MCF 10A (cell line): ENCODE measurements around the gene DNMT1. TPM values are rescaled to one million over a fixed set of nuclear protein-coding genes. Genes with fewer than 3 reads are reported as not detected.
A peak's percentile ranks its signal among the peaks of the same experiment; 100 is the strongest.

Source experiments
- BruUV-seq: library from RNA; stranded (reverse); fragments of 400-500 nt; replicated peaks from 2 replicates; lab custom pipeline; 2021; lab: Mats Ljungman, UMichigan
- CTCF ChIA-PET: fragments of 300-600 bp; sonication (Branson Sonifier 250); formaldehyde crosslinking; extraction: SDS; loops from one replicate; lab custom pipeline; 2021; ENCODE audit warnings: antibody characterized with exemption, inconsistent platforms; lab: Yijun Ruan, JAX
- POLR2A ChIA-PET: fragments of 300-600, 350-650 bp; sonication (Branson Sonifier 250); formaldehyde crosslinking; extraction: SDS; loops from one replicate; lab custom pipeline; 2020; ENCODE audit warnings: antibody characterized with exemption, inconsistent platforms; lab: Yijun Ruan, JAX
- DNase-seq: peaks from one replicate; pipeline ENCODE4 v3.0.0-alpha.2; 2018; ENCODE audit not compliant: unreplicated experiment
- H3K27ac Mint-ChIP-seq: one replicate; pipeline ENCODE4 v1.8.0; 2022; ENCODE audit warnings: mild to moderate bottlenecking, low read depth, mixed read lengths; ENCODE audit not compliant: unreplicated experiment
- H3K27me3 Mint-ChIP-seq: one replicate; pipeline ENCODE4 v1.8.0; 2022; ENCODE audit warnings: mixed read lengths; ENCODE audit not compliant: insufficient read depth, unreplicated experiment
- H3K36me3 Mint-ChIP-seq: one replicate; pipeline ENCODE4 v1.8.0; 2022; ENCODE audit warnings: mild to moderate bottlenecking, moderate library complexity, mixed read lengths; ENCODE audit not compliant: insufficient read depth, unreplicated experiment
- H3K4me1 Mint-ChIP-seq: one replicate; pipeline ENCODE4 v1.8.0; 2022; ENCODE audit warnings: mixed read lengths; ENCODE audit not compliant: insufficient read depth, unreplicated experiment
- H3K4me3 Mint-ChIP-seq: one replicate; pipeline ENCODE4 v1.8.0; 2022; ENCODE audit warnings: mild to moderate bottlenecking, moderate library complexity, mixed read lengths; ENCODE audit not compliant: unreplicated experiment
- H3K9me3 Mint-ChIP-seq: one replicate; pipeline ENCODE4 v1.8.0; 2022; ENCODE audit warnings: mixed read lengths; ENCODE audit not compliant: unreplicated experiment
- CTCF ChIP-seq: fragments of 200-600 bp; IDR thresholded peaks from one replicate; pipeline ENCODE4 v1.8.0; 2022; ENCODE audit warnings: antibody characterized with exemption, mild to moderate bottlenecking; ENCODE audit not compliant: unreplicated experiment
- intact Hi-C: fragments of 100-400 bp; cut with micrococcal nuclease; formaldehyde crosslinking; loops from 2 replicates; pipeline ENCODE4 v1.14.1; 2022
- total RNA-seq: library from RNA; stranded (reverse); gene quantifications from 2 replicates; pipeline ENCODE4 v1.2.3, GENCODE V29; 2022

Gene DNMT1
- total RNA-seq, 1 experiment from 2014 or later, result 76.4 TPM

- POLR2A ChIA-PET, result interaction anchor here (1.3 kb wide), 1 partner anchor 37 kb away, joined by 5 read pairs; the partner anchor contains the start of gene DNMT1
- H3K9me3 Mint-ChIP-seq, result no peaks in the 10 kb centered on the region
- no peaks in the 10 kb centered on the region for H3K27me3 Mint-ChIP-seq
- peak overlapping the region; percentile 74 for H3K4me3 Mint-ChIP-seq
- no peaks in the 10 kb centered on the region for H3K4me1 Mint-ChIP-seq
- intact Hi-C loops, result no loop called here
- H3K27ac Mint-ChIP-seq, result no peak overlapping the region
- DNase-seq, result no peak
- H3K36me3 Mint-ChIP-seq, result peaks cover 6% of the 10 kb centered on the region
- CTCF ChIA-PET, result interaction anchor here (2.2 kb wide), 1 partner anchor 18 kb away, joined by 8 read pairs; no protein-coding TSS in a partner anchor
- TF ChIP-seq CTCF, result no peak
- BruUV-seq, result no TSS peak
Observed at GRCh38 chr19:10231612-10232228, 37.0 kb upstream of the DNMT1 start.

GRCh38 chr19:10230861-10231611 is 36.3 kb upstream of the DNMT1 start, which contains the start of gene S1PR2:
Gene S1PR2, minus strand, starts transcription at chr19:10231331. Its CDS starts 6,426 bp downstream, at chr19:10224905.
- CTCF ChIA-PET, result interaction anchor here (2.2 kb wide), 1 partner anchor 19 kb away, joined by 8 read pairs; no protein-coding TSS in a partner anchor
- H3K4me1 Mint-ChIP-seq, result no peaks in the 10 kb centered on the region
- intact Hi-C loops, result loop anchor here (1.0 kb wide), 1 partner anchor 37 kb away; the partner anchor contains the start of gene DNMT1
- DNase-seq, result peak; percentile 49
- no peaks in the 10 kb centered on the region for H3K27me3 Mint-ChIP-seq
- H3K27ac Mint-ChIP-seq, result no peak within 1 kb of the TSS
- H3K4me3 Mint-ChIP-seq, result peak within 1 kb of the TSS; percentile 74
- TF ChIP-seq CTCF, result no peak
- H3K9me3 Mint-ChIP-seq, result no peaks in the 10 kb centered on the region
- POLR2A ChIA-PET, result interaction anchor here (1.3 kb wide), 1 partner anchor 37 kb away, joined by 5 read pairs; the partner anchor contains the start of gene DNMT1
- no TSS peak for BruUV-seq
- H3K36me3 Mint-ChIP-seq, result peaks cover 6% of the 10 kb centered on the region

- peaks cover 6% of the 10 kb centered on the region for H3K36me3 Mint-ChIP-seq
- H3K4me1 Mint-ChIP-seq, result no peaks in the 10 kb centered on the region
- H3K27me3 Mint-ChIP-seq, result no peaks in the 10 kb centered on the region
- no peak overlapping the region for H3K27ac Mint-ChIP-seq
- TF ChIP-seq CTCF, result no peak
- H3K4me3 Mint-ChIP-seq, result peak overlapping the region; percentile 74
- ChIA-PET CTCF (interaction anchor here (0.6 kb wide), 1 partner anchor 159 kb away, joined by 4 read pairs; no protein-coding TSS in a partner anchor), POLR2A (interaction anchor here (1.3 kb wide), 1 partner anchor 36 kb away, joined by 5 read pairs; the partner anchor contains the start of gene DNMT1)
- intact Hi-C loops, result loop anchor here (1.0 kb wide), 1 partner anchor 36 kb away; the partner anchor contains the start of gene DNMT1
- H3K9me3 Mint-ChIP-seq, result no peaks in the 10 kb centered on the region
- no peak for DNase-seq
- no TSS peak for BruUV-seq
Observed at GRCh38 chr19:10230173-10230860, 35.6 kb upstream of the DNMT1 start.
